ENCODE measurements around the gene PLPPR2.

The PLPPR2 gene

GRCh38 chr19:11390359-11390758, 35.1 kb downstream of the PLPPR2 start:
- H3K4me3 ChIP-seq (ENCODE audit: low read depth, low read length): no peak overlapping the region
- TF ChIP-seq, protein P1, sequence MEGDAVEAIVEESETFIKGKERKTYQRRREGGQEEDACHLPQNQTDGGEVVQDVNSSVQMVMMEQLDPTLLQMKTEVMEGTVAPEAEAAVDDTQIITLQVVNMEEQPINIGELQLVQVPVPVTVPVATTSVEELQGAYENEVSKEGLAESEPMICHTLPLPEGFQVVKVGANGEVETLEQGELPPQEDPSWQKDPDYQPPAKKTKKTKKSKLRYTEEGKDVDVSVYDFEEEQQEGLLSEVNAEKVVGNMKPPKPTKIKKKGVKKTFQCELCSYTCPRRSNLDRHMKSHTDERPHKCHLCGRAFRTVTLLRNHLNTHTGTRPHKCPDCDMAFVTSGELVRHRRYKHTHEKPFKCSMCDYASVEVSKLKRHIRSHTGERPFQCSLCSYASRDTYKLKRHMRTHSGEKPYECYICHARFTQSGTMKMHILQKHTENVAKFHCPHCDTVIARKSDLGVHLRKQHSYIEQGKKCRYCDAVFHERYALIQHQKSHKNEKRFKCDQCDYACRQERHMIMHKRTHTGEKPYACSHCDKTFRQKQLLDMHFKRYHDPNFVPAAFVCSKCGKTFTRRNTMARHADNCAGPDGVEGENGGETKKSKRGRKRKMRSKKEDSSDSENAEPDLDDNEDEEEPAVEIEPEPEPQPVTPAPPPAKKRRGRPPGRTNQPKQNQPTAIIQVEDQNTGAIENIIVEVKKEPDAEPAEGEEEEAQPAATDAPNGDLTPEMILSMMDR (IDR thresholded peaks at IDR 0.05; ENCODE audit: low read depth, low read length): no peak
- H3K36me3 ChIP-seq: no peaks in the 10 kb centered on the region
- no peaks in the 10 kb centered on the region for H3K27me3 ChIP-seq
- no peaks in the 10 kb centered on the region for H3K4me1 ChIP-seq
- no peak for DNase-seq
- no peaks in the 10 kb centered on the region for H3K9me3 ChIP-seq

DNA sequence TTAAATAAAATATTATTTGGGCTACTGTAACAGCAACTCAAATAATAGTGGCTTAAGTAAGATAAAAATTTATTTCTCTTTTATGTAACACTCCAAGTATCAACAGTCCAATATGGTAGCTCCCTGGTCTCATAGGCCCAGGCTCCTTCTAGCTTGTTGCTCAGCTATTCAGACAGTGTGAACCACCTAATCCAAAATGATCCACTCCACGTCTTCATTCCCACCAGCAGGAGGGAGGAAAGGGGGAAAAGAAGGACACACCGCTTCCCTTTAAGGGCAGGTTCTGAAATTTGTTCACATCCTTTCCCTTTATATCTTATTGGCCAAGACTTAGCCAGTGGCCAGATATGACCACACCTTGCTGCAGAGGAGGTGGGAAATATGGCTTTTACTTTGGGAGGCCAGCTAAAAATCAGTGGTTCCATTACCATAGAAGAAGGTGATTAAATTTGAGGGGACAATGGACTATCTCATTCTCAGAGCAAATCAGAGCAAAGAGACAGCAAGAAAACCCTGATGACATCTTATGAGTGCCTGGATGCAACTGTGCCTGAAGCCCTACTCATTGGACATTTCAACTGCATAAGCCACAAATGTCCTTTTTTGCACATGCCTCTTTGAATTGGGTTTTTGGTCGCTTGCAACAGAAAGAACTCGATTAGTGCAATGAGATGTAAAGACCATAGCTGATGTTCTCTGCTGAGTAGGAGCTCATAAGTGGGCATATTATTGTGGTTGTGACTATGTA, 35.9 kb downstream of the PLPPR2 start:
- TF ChIP-seq, protein P1 (IDR thresholded peaks at IDR 0.05; ENCODE audit: low read depth, low read length): no peak
- no peaks in the 10 kb centered on the region for H3K9me3 ChIP-seq
- DNase-seq: no peak
- H3K4me1 ChIP-seq: no peaks in the 10 kb centered on the region
- no peak overlapping the region for H3K4me3 ChIP-seq (ENCODE audit: low read depth, low read length)
- H3K36me3 ChIP-seq: no peaks in the 10 kb centered on the region
- no peaks in the 10 kb centered on the region for H3K27me3 ChIP-seq

DNA sequence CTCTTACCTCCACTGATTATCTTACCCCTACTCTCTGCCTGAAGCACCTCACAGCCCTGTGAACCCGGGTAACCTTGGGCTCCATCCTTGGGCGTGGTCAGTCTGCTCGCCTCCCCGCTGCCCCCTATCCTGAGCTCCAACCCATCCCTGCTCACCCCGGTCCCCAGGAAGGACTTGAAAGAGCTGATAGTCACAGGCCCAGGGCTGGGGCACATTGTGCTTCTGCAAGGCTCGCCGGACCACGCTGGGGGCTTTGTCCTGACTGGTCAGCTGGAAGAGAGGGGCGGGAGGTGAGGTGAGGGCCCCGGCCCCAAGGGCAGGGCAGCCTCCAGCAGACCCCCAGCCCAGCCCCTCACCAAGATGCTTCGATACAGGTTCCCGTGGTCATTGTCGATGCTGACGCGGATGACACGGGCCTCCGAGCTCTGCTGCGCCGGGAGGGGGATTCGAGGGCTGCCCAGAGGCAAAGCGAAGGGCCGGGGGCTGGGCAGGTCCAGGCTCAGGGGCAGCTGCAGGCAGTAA, 41.9 kb downstream of the PLPPR2 start:
- no peak for DNase-seq
- Histone ChIP-seq H3K4me1 (no peaks in the 10 kb centered on the region), H3K9me3 (no peaks in the 10 kb centered on the region), H3K36me3 (no peaks in the 10 kb centered on the region), H3K27me3 (no peaks in the 10 kb centered on the region), H3K4me3 (ENCODE audit: low read depth, low read length) (no peak overlapping the region)
- TF ChIP-seq, protein P1 (IDR thresholded peaks at IDR 0.05; ENCODE audit: low read depth, low read length): no peak

GRCh38 chr19:11399667-11400066, 44.4 kb downstream of the PLPPR2 start:
- no peak for DNase-seq
- H3K36me3 ChIP-seq: no peaks in the 10 kb centered on the region
- no peaks in the 10 kb centered on the region for H3K4me1 ChIP-seq
- H3K4me3 ChIP-seq (ENCODE audit: low read depth, low read length): no peak overlapping the region
- no peaks in the 10 kb centered on the region for H3K27me3 ChIP-seq
- TF ChIP-seq, protein P1 (IDR thresholded peaks at IDR 0.05; ENCODE audit: low read depth, low read length): no peak
- H3K9me3 ChIP-seq: no peaks in the 10 kb centered on the region

GRCh38 chr19:11400798-11401197, 45.6 kb downstream of the PLPPR2 start:
- Histone ChIP-seq H3K4me1 (peaks cover 3% of the 10 kb centered on the region; the same call in 1 of the 2 replicates), H3K4me3 (ENCODE audit: low read depth, low read length) (no peak overlapping the region), H3K36me3 (no peaks in the 10 kb centered on the region), H3K27me3 (no peaks in the 10 kb centered on the region), H3K9me3 (no peaks in the 10 kb centered on the region)
- DNase-seq: no peak
- TF ChIP-seq, protein P1 (IDR thresholded peaks at IDR 0.05; ENCODE audit: low read depth, low read length): no peak

Data from BE2C (cell line).